SK-N-MC (cell line): ENCODE data around the gene SUSD5.

Experiments
- DNase-seq: peaks from one replicate; pipeline ENCODE4 v3.0.0-alpha.2; 2011; ENCODE audit warnings: low read depth, low spot score
- H3K27ac ChIP-seq: fragments of 200-600 bp; sonication (generic); 2 replicates; pipeline ENCODE4 v1.5.1; 2016; ENCODE audit warnings: mixed run types
- H3K36me3 ChIP-seq: fragments of 200-600 bp; sonication (generic); 2 replicates; pipeline ENCODE4 v1.6.1; 2017; ENCODE audit warnings: antibody characterized with exemption, low read length, mixed read lengths; ENCODE audit not compliant: insufficient read depth
- H3K4me3 ChIP-seq: fragments of 200-600 bp; sonication (generic); 2 replicates; pipeline ENCODE4 v1.5.1; 2016
- H3K9ac ChIP-seq: fragments of 200-600 bp; sonication (generic); 2 replicates; pipeline ENCODE4 v1.8.0; 2017; ENCODE audit warnings: mixed run types, mixed read lengths; ENCODE audit not compliant: insufficient read length
- H3K9me3 ChIP-seq: fragments of 200-600 bp; sonication (generic); 2 replicates; pipeline ENCODE4 v1.6.1; 2017; ENCODE audit warnings: low read depth, mild to moderate bottlenecking, antibody characterized with exemption, low read length, moderate library complexity, mixed read lengths
- EZH2 ChIP-seq: fragments of 200-600 bp; sonication (generic); IDR thresholded peaks from one replicate; pipeline ENCODE4 v1.6.1; 2017; ENCODE audit warnings: antibody characterized with exemption
- FOXP2 ChIP-seq: optimal IDR thresholded peaks from 2 replicates; pipeline ENCODE3; 2011; ENCODE audit warnings: mild to moderate bottlenecking, moderate library complexity; ENCODE audit not compliant: insufficient read depth; ENCODE audit errors: extremely low read length, control extremely low read depth
- POLR2AphosphoS5 ChIP-seq: IDR thresholded peaks from 2 replicates; pipeline ENCODE4 v1.6.1; 2012; ENCODE audit warnings: mild to moderate bottlenecking, low read depth, low read length, borderline replicate concordance

SUSD5 gene

GRCh38 chr3:33181229-33181628, 37.4 kb downstream of the SUSD5 start:
- Histone ChIP-seq H3K9me3 (no peaks in the 10 kb centered on the region), H3K4me3 (no peak overlapping the region), H3K36me3 (no peaks in the 10 kb centered on the region), H3K9ac (no peak overlapping the region), H3K27ac (no peak overlapping the region)
- DNase-seq, result no peak
- no peak for TF ChIP-seq EZH2
- TF ChIP-seq FOXP2, result no peak
- no peak for TF ChIP-seq POLR2AphosphoS5

GRCh38 chr3:33179132-33179531, 39.5 kb downstream of the SUSD5 start:
- Histone ChIP-seq H3K4me3 (no peak overlapping the region), H3K9me3 (no peaks in the 10 kb centered on the region), H3K9ac (no peak overlapping the region), H3K36me3 (no peaks in the 10 kb centered on the region), H3K27ac (no peak overlapping the region)
- no peak for DNase-seq
- TF ChIP-seq EZH2 (no peak), POLR2AphosphoS5 (no peak), FOXP2 (no peak)

- no peak for DNase-seq
- TF ChIP-seq POLR2AphosphoS5, result no peak
- TF ChIP-seq EZH2, result no peak
- no peak for TF ChIP-seq FOXP2
Observed at GRCh38 chr3:33174711-33175414, 43.7 kb downstream of the SUSD5 start.

GRCh38 chr3:33174095-33174494, 44.5 kb downstream of the SUSD5 start:
- no peak overlapping the region for H3K27ac ChIP-seq
- no peak overlapping the region for H3K4me3 ChIP-seq
- DNase-seq, result no peak
- H3K9me3 ChIP-seq, result no peaks in the 10 kb centered on the region
- no peak overlapping the region for H3K9ac ChIP-seq
- TF ChIP-seq EZH2 (no peak), POLR2AphosphoS5 (no peak), FOXP2 (no peak)
- no peaks in the 10 kb centered on the region for H3K36me3 ChIP-seq

More at GRCh38 chr3:33174711-33175414, 43.7 kb downstream of the SUSD5 start:
- H3K4me3 ChIP-seq, result no peak overlapping the region
- no peaks in the 10 kb centered on the region for H3K36me3 ChIP-seq
- H3K9me3 ChIP-seq, result no peaks in the 10 kb centered on the region
- H3K9ac ChIP-seq, result no peak overlapping the region
- H3K27ac ChIP-seq, result no peak overlapping the region

GRCh38 chr3:33173672-33174071, 44.9 kb downstream of the SUSD5 start:
- TF ChIP-seq EZH2, result no peak
- no peak for TF ChIP-seq FOXP2
- TF ChIP-seq POLR2AphosphoS5, result no peak
- DNase-seq, result no peak
- Histone ChIP-seq H3K9ac (no peak overlapping the region), H3K27ac (no peak overlapping the region), H3K4me3 (no peak overlapping the region), H3K36me3 (no peaks in the 10 kb centered on the region), H3K9me3 (no peaks in the 10 kb centered on the region)

- H3K9me3 ChIP-seq, result no peaks in the 10 kb centered on the region
- DNase-seq, result no peak
- H3K27ac ChIP-seq, result no peak overlapping the region
- no peak overlapping the region for H3K4me3 ChIP-seq
- H3K9ac ChIP-seq, result no peak overlapping the region
- no peak for TF ChIP-seq EZH2
- TF ChIP-seq POLR2AphosphoS5, result no peak
- TF ChIP-seq FOXP2, result no peak
- no peaks in the 10 kb centered on the region for H3K36me3 ChIP-seq
Observed at GRCh38 chr3:33173103-33173502, 45.5 kb downstream of the SUSD5 start.

GRCh38 chr3:33171580-33171979, 47.0 kb downstream of the SUSD5 start:
- no peaks in the 10 kb centered on the region for H3K9me3 ChIP-seq

GRCh38 chr3:33170531-33170930, 48.1 kb downstream of the SUSD5 start:
- no peaks in the 10 kb centered on the region for H3K36me3 ChIP-seq
- TF ChIP-seq FOXP2 (no peak), EZH2 (no peak), POLR2AphosphoS5 (no peak)
- H3K4me3 ChIP-seq, result no peak overlapping the region
- DNase-seq, result no peak
- no peak overlapping the region for H3K9ac ChIP-seq
- no peak overlapping the region for H3K27ac ChIP-seq
- no peaks in the 10 kb centered on the region for H3K9me3 ChIP-seq

More at GRCh38 chr3:33171580-33171979, 47.0 kb downstream of the SUSD5 start:
- Histone ChIP-seq H3K4me3 (no peak overlapping the region), H3K27ac (no peak overlapping the region), H3K36me3 (no peaks in the 10 kb centered on the region), H3K9ac (no peak overlapping the region)
- TF ChIP-seq FOXP2 (no peak), POLR2AphosphoS5 (no peak), EZH2 (no peak)
- no peak for DNase-seq

- DNase-seq, result no peak
- Histone ChIP-seq H3K9ac (no peak overlapping the region), H3K4me3 (no peak overlapping the region), H3K36me3 (no peaks in the 10 kb centered on the region), H3K9me3 (no peaks in the 10 kb centered on the region), H3K27ac (no peak overlapping the region)
- no peak for TF ChIP-seq EZH2
- no peak for TF ChIP-seq POLR2AphosphoS5
- no peak for TF ChIP-seq FOXP2
Observed at GRCh38 chr3:33167716-33168336, 50.8 kb downstream of the SUSD5 start.
